RWPE2 (cell line): ENCODE measurements around the gene CRIP1.

Source experiments
- ATAC-seq: fragments of 200-7000 bp; cut with Tn5 transposase; 3 replicates; pipeline ENCODE4 v1.9.1; 2021; ENCODE audit warnings: low read depth
- DNase-seq: peaks from one replicate; pipeline ENCODE4 v3.0.0-alpha.2; 2020; ENCODE audit warnings: low spot score
- H3K27ac ChIP-seq: fragments of 450-650 bp; 2 replicates; pipeline ENCODE4 v1.5.1; 2017; ENCODE audit warnings: mild to moderate bottlenecking; ENCODE audit not compliant: poor library complexity, severe bottlenecking
- H3K27me3 ChIP-seq: fragments of 250-450 bp; sonication (Bioruptor Pico); 2 replicates; pipeline ENCODE4 v1.5.1; 2021; ENCODE audit warnings: mild to moderate bottlenecking, moderate library complexity; ENCODE audit not compliant: insufficient read depth, poor library complexity, severe bottlenecking
- H3K36me3 ChIP-seq: fragments of 250-450 bp; sonication (Bioruptor Pico); 2 replicates; pipeline ENCODE4 v1.5.1; 2020; ENCODE audit warnings: low read depth, mild to moderate bottlenecking, moderate library complexity
- H3K4me1 ChIP-seq: fragments of 250-450 bp; sonication (Bioruptor Pico); 2 replicates; pipeline ENCODE4 v1.5.1; 2021; ENCODE audit warnings: mild to moderate bottlenecking, moderate library complexity; ENCODE audit not compliant: insufficient read depth, poor library complexity, severe bottlenecking
- H3K4me3 ChIP-seq: fragments of 250-450 bp; sonication (Bioruptor Pico); 2 replicates; pipeline ENCODE4 v1.5.1; 2021; ENCODE audit warnings: mild to moderate bottlenecking, moderate library complexity; ENCODE audit not compliant: severe bottlenecking
- H3K9me3 ChIP-seq: fragments of 250-450 bp; sonication (Bioruptor Pico); 2 replicates; pipeline ENCODE4 v1.5.1; 2021; ENCODE audit warnings: mild to moderate bottlenecking, moderate library complexity; ENCODE audit not compliant: severe bottlenecking
- TF ChIP-seq, protein P1 (sequence below): fragments of 450-650 bp; IDR thresholded peaks from one replicate; pipeline ENCODE4 v1.5.1; 2017; ENCODE audit warnings: mild to moderate bottlenecking, moderate library complexity; ENCODE audit not compliant: poor library complexity, severe bottlenecking

The CRIP1 gene

DNA sequence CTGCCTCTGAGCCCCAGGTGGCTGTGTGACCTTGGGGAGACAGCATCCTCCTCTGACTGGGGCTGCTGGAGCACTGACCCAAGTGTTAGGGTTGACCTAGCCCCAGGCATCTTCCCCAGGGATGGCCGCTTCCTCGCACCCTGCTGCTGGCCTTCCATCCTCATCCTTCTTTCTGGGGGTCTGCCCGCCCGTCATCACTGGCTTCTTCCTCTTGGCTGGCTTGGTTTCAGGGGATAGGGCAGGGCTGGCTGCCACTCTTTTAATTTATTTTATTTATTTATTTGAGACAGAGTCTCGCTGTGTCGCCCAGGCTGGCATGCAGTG lies 7.9 kb downstream of the CRIP1 start:
- ATAC-seq = no peak
- H3K36me3 ChIP-seq = peaks cover 11% of the 10 kb centered on the region
- H3K27me3 ChIP-seq = no peaks in the 10 kb centered on the region
- TF ChIP-seq, protein P1, sequence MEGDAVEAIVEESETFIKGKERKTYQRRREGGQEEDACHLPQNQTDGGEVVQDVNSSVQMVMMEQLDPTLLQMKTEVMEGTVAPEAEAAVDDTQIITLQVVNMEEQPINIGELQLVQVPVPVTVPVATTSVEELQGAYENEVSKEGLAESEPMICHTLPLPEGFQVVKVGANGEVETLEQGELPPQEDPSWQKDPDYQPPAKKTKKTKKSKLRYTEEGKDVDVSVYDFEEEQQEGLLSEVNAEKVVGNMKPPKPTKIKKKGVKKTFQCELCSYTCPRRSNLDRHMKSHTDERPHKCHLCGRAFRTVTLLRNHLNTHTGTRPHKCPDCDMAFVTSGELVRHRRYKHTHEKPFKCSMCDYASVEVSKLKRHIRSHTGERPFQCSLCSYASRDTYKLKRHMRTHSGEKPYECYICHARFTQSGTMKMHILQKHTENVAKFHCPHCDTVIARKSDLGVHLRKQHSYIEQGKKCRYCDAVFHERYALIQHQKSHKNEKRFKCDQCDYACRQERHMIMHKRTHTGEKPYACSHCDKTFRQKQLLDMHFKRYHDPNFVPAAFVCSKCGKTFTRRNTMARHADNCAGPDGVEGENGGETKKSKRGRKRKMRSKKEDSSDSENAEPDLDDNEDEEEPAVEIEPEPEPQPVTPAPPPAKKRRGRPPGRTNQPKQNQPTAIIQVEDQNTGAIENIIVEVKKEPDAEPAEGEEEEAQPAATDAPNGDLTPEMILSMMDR = no peak
- no peaks in the 10 kb centered on the region for H3K9me3 ChIP-seq
- H3K4me3 ChIP-seq = no peak overlapping the region
- H3K4me1 ChIP-seq = no peaks in the 10 kb centered on the region
- no peak for DNase-seq
- H3K27ac ChIP-seq = no peak overlapping the region

DNA sequence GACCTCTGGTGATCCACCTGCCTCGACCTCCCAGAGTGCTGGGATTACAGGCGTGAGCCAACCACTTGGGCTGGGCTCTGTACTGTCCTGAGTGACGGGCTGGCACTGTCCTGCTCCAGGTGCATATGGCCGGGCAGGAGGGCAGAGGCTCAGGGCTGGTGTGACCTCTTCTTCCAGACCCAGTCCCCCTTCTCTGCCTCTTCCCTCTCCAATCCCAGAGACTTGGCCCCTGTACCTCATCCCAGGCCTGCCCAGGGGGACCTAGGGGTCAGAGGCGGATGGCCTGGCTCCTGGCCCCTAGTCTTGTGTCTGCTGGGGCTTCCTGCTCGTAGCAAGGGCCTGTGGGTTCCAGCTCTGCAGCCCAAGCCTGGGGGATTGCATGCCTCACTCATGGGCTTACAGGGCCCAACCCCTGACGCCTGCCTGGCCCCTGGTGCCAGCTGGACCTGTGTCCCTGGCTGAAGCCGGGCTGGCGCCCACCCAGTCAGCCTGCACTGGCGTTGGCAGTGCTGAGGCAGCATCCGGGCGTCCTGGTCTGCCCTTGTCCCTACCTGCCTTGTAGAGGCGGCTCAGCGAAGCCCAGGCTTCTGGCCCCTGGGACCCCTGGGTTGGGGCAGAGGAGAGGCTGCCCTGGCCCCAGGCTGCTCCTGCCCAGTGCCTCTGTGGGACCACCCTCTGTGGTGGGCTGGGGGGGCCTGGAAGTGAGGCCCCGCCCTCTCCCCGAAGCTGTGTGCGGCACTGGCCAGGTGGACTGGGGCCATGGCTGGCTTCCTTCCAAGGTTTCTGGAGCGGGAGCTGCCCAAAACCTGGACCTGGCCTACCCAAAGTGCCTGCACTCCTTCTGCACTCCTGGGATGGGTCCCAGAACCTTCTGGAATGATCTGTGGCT lies 8.7 kb downstream of the CRIP1 start:
- peaks cover 11% of the 10 kb centered on the region for H3K36me3 ChIP-seq
- no peaks in the 10 kb centered on the region for H3K27me3 ChIP-seq
- DNase-seq = peak; percentile 70
- no peak for ATAC-seq
- TF ChIP-seq, protein P1 = no peak
- no peak overlapping the region for H3K4me3 ChIP-seq
- H3K9me3 ChIP-seq = no peaks in the 10 kb centered on the region
- H3K4me1 ChIP-seq = no peaks in the 10 kb centered on the region
- no peak overlapping the region for H3K27ac ChIP-seq

DNA sequence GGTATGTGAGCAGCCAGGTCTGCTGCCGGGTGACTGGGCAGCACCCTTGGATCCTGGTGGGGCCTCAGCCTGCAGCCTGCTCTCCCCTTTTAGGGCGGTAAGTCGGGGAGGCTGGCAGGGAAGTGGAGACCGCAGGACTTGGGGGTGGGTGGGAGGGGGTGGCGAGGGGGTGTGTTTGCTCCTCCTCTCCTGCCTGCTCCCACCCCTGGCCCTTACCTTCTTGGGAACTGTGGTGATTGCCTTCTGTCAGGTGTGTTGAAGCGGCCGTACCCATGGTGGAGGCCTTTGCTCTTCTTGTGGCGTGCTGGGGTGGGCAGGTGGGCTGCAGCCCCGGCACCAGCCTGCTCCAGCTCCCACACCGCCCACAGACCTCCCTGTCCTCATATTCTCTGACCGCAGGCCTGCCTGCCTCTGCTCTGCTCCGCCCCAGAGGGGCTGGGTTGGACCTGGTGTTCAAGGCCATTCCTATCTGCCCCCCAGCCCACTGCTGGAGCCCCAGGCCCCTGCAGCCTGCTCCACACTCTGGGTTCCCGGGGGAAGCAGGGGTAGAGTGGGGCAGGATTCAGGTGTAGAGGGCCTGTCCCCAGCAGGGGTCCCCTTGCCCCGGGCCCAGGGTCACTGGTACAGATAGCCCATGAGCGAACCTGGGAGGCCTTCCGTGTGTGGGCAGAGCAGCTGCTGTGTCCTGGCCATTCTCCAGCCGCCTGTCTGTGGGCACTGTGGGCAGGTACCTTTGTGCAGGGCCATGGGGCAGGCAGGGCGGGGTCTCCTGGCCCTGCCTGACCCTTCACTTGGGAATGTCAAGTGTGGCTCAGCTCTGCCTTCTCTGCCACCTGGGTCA lies 9.5 kb downstream of the CRIP1 start:
- H3K9me3 ChIP-seq = no peaks in the 10 kb centered on the region
- DNase-seq (peak; percentile 77), ATAC-seq (no peak)
- H3K4me3 ChIP-seq = no peak overlapping the region
- no peak overlapping the region for H3K27ac ChIP-seq
- no peaks in the 10 kb centered on the region for H3K27me3 ChIP-seq
- TF ChIP-seq, protein P1 = no peak
- H3K36me3 ChIP-seq = peaks cover 11% of the 10 kb centered on the region
- no peaks in the 10 kb centered on the region for H3K4me1 ChIP-seq

DNA sequence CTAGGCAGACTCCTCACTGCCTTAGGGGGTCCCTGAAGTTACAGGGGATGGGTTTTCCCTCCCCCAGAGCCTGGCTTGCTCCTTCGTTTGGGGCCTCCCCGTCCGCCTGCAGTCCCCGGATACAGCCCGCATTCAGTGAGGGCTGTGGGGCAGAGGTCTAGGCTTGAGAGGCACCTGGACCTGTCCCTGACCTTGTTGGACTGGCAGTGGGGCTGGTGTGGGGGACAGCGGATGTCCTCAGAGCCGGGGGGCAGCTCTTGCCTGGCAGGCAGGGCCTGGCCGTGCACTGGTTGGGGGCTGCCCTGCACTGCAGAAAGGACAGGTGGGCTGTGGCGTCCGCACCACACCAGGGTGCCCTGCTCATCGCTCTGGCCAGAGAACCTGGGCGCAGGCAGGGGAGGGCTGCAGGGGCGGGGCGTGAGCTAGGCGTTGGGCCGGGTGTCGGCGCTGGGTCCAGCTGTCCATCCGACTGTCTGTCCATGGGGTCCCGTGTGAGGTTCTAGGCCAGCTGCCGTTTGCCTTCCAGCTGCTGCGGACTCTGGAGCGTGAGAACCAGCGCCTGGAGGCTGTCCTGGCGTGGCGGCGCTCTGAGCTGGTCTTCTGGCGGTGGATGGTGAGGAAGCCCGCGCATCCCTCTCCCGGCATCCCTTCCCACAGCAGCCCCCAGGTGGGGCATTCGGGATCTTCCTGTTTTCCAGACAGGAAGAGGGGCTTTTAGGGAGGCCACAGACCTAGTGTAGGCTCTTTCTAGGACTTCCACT lies 10.3 kb downstream of the CRIP1 start:
- Histone ChIP-seq H3K27ac (no peak overlapping the region), H3K4me3 (no peak overlapping the region), H3K27me3 (no peaks in the 10 kb centered on the region), H3K36me3 (peaks cover 9% of the 10 kb centered on the region), H3K4me1 (no peaks in the 10 kb centered on the region), H3K9me3 (no peaks in the 10 kb centered on the region)
- no peak for ATAC-seq
- DNase-seq = peak; percentile 72
- TF ChIP-seq, protein P1 = no peak
